HepG2 (cell line): ENCODE measurements around the gene VAV2.

Experiments
- CCAR2 ChIP-seq: fragments of 200-400 bp; formaldehyde crosslinking; optimal IDR thresholded peaks from 2 replicates; pipeline ENCODE3; 2018; ENCODE audit warnings: low read depth, mild to moderate bottlenecking, low read length, moderate library complexity
- FOXM1 ChIP-seq: sonication (generic); formaldehyde crosslinking; IDR thresholded peaks from 2 replicates; pipeline ENCODE4 v1.5.0; 2020; ENCODE audit warnings: missing genetic modification reagents
- GABPB1 ChIP-seq: IDR thresholded peaks from 2 replicates; pipeline ENCODE4 v1.6.1; 2016; ENCODE audit warnings: mild to moderate bottlenecking, missing genetic modification reagents, moderate library complexity, missing compliant biosample characterization
- HCFC1 ChIP-seq: fragments of 150-350 bp; IDR thresholded peaks from 2 replicates; pipeline ENCODE4 v1.6.1; 2014; ENCODE audit warnings: low read depth, low read length
- HDAC2 ChIP-seq: sonication (generic); formaldehyde crosslinking; IDR thresholded peaks from 2 replicates; pipeline ENCODE4 v1.4.0; 2020; ENCODE audit warnings: missing genetic modification reagents
- HMGXB3 ChIP-seq: sonication (generic); formaldehyde crosslinking; IDR thresholded peaks from 2 replicates; pipeline ENCODE4 v1.4.0; 2020; ENCODE audit warnings: missing genetic modification reagents, borderline replicate concordance
- MED1 ChIP-seq: sonication (generic); formaldehyde crosslinking; IDR thresholded peaks from 2 replicates; pipeline ENCODE4 v1.4.0; 2020; ENCODE audit warnings: missing genetic modification reagents
- TAF1 ChIP-seq: sonication (generic); formaldehyde crosslinking; IDR thresholded peaks from 2 replicates; pipeline ENCODE4 v1.4.0; 2020; ENCODE audit warnings: missing genetic modification reagents
- U2AF2 ChIP-seq: fragments of 200-400 bp; formaldehyde crosslinking; IDR thresholded peaks from 2 replicates; pipeline ENCODE4 v1.6.1; 2017; ENCODE audit warnings: low read depth, mild to moderate bottlenecking, low read length
- ZNF740 ChIP-seq: sonication (generic); formaldehyde crosslinking; IDR thresholded peaks from 2 replicates; pipeline ENCODE4 v1.4.0; 2020; ENCODE audit warnings: missing genetic modification reagents

GRCh38 chr9:133833388-133834025 is 158.6 kb downstream of the VAV2 start:
- TF ChIP-seq HCFC1 (no peak), GABPB1 (CRISPR knock-in tag) (no peak), ZNF740 (CRISPR knock-in tag) (no peak), HMGXB3 (CRISPR knock-in tag) (no peak), CCAR2 (no peak), U2AF2 (no peak), HDAC2 (CRISPR knock-in tag) (no peak), FOXM1 (CRISPR knock-in tag) (no peak), MED1 (CRISPR knock-in tag) (no peak), TAF1 (CRISPR knock-in tag) (no peak)
